Thymus (tissue), 11 donors: ENCODE results near the gene KCNAB1. TPM values are rescaled to one million over a fixed set of nuclear protein-coding genes. Genes with fewer than 3 reads are reported as not detected.

ENCODE experiments used
- DNase-seq, 9 donors: peaks; one replicate each; pipeline ENCODE4 v3.0.0-alpha.2; 2013; ENCODE audit warnings: low spot score in 9 of 9, low read depth in 6 of 9, missing footprints in 1 of 9
- H3K27ac ChIP-seq, 2 donors: one replicate each; pipeline ENCODE4 v1.5.1; 2013; ENCODE audit warnings: control low read depth in 1 of 2, low read depth in 1 of 2, low read length in 1 of 2, mild to moderate bottlenecking in 1 of 2, moderate library complexity in 1 of 2
- H3K27me3 ChIP-seq, 2 donors: one replicate each; pipeline ENCODE4 v1.5.1; 2013; ENCODE audit warnings: low read length in 1 of 2; ENCODE audit not compliant: control insufficient read depth in 2 of 2, insufficient read depth in 1 of 2
- H3K36me3 ChIP-seq, 2 donors: one replicate each; pipeline ENCODE4 v1.5.1; 2013; ENCODE audit warnings: low read length in 1 of 2, mild to moderate bottlenecking in 1 of 2, moderate library complexity in 1 of 2; ENCODE audit not compliant: control insufficient read depth in 2 of 2, insufficient read depth in 2 of 2
- H3K4me1 ChIP-seq, 2 donors: one replicate each; pipeline ENCODE4 v1.5.1; 2013; ENCODE audit warnings: low read length in 2 of 2; ENCODE audit not compliant: control insufficient read depth in 2 of 2, insufficient read depth in 2 of 2
- H3K4me3 ChIP-seq, 2 donors: one replicate each; pipeline ENCODE4 v1.5.1; 2013; ENCODE audit warnings: low read length in 2 of 2, control low read depth in 1 of 2, mild to moderate bottlenecking in 1 of 2
- H3K9me3 ChIP-seq, 2 donors: one replicate each; pipeline ENCODE4 v1.5.1; 2013; ENCODE audit warnings: low read length in 1 of 2, mild to moderate bottlenecking in 1 of 2; ENCODE audit not compliant: control insufficient read depth in 2 of 2, insufficient read depth in 1 of 2
- WGBS: extraction: QIAGEN DNeasy Blood & Tissue Kit; methylation state at CpG from one replicate; pipeline ENCODE4 v1.1.7; 2013; 5-methylcytosine and 5-hydroxymethylcytosine counted together
- polyA plus RNA-seq: library from polyadenylated mRNA; stranded (reverse); fragments of 200-250 nt; gene quantifications from one replicate; pipeline ENCODE4 v1.2.3, GENCODE V29; 2013
- total RNA-seq: library from RNA; stranded (reverse); fragments of 120-200 nt; gene quantifications from one replicate; pipeline ENCODE4 v1.2.4, GENCODE V29; 2013
- donor health status: healthy.

Gene KCNAB1
- total and polyA plus RNA-seq, 2 donors = 1.0 to 4.0 TPM

DNA sequence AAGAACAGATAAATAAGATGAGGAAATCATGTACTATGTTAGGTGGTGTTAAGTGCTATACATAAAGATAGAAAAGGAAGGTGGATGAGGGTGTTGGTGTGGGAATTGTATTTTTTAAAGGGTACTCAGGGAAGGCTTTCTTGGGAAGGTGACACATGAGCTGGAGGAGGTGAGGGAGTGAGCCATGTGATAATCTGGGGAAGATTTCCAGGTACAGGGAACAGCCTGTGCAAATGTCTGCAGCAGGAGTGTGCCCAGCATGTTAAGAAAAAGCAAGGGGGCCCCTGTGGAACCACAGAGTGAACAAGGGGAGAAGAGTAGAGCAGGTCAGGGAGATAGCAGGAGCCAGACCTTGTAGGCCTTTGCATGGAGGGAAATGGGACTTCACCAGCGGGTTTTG is 258.9 kb downstream of the KCNAB1 start:
- Histone ChIP-seq H3K4me3 (no peak overlapping the region), H3K36me3 (no peaks in the 10 kb centered on the region), H3K27ac (no peak overlapping the region), H3K4me1 (no peaks in the 10 kb centered on the region), H3K9me3 (no peaks in the 10 kb centered on the region), H3K27me3 (no peaks in the 10 kb centered on the region)
- 98% methylated on average over 1 of the region's 1 CpG for WGBS
- no peak for DNase-seq

- Histone ChIP-seq H3K27me3 (no peaks in the 10 kb centered on the region), H3K9me3 (no peaks in the 10 kb centered on the region), H3K36me3 (no peaks in the 10 kb centered on the region), H3K4me3 (no peak overlapping the region), H3K27ac (no peak overlapping the region), H3K4me1 (no peaks in the 10 kb centered on the region)
- 0% methylated on average over 1 of the region's 1 CpG for WGBS
- DNase-seq = no peak
Observed at GRCh38 chr3:156381253-156381652, 260.9 kb downstream of the KCNAB1 start.

DNA sequence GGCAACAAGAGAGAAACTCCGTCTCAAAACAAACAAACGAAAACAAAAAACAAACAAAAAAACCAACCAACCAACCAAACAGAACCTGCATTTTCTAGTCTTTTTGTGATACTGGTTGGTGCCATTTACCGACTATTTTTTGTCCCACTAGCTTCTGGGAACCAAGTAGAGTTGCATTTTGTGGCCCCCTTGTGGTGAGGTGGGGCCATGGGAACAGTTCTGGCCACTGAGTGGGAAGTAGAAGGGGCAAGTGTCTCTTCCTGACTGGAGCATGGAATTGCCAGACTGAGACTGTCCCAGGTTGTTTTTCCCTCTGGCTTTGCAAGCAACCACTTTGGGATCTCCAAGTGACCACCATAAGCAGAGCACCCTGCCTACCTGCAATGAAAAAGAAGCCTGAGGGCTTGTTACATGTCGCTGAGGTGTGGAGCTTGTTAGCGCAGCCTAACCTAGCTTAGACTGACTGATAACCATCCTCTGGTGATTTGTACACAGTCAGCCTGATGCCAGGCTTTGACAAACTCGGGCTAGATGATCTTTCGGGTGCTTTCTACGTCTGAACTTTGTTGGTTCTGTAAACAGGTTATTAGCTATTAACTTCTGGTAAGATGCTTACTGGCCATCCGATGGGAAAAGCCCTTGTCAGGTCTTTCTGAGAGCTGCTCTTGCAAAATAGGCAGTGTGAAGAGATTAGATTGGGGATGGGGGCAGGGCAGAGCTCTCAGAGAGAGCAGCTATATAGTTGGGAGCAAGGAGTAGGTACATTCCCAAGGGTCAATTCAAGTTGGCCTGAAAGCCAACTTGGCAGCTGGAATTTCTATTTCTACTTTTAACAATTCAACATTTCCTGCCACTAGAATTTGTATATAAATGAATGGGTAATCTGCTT is 262.3 kb downstream of the KCNAB1 start:
- H3K4me3 ChIP-seq = no peak overlapping the region
- H3K27me3 ChIP-seq = no peaks in the 10 kb centered on the region
- peak in 2 of 9 donors; percentile 16 to 23 for DNase-seq
- H3K4me1 ChIP-seq = no peaks in the 10 kb centered on the region
- no peaks in the 10 kb centered on the region for H3K36me3 ChIP-seq
- H3K27ac ChIP-seq = no peak overlapping the region
- WGBS = 97% methylated on average over 9 of the region's 9 CpGs
- no peaks in the 10 kb centered on the region for H3K9me3 ChIP-seq

DNA sequence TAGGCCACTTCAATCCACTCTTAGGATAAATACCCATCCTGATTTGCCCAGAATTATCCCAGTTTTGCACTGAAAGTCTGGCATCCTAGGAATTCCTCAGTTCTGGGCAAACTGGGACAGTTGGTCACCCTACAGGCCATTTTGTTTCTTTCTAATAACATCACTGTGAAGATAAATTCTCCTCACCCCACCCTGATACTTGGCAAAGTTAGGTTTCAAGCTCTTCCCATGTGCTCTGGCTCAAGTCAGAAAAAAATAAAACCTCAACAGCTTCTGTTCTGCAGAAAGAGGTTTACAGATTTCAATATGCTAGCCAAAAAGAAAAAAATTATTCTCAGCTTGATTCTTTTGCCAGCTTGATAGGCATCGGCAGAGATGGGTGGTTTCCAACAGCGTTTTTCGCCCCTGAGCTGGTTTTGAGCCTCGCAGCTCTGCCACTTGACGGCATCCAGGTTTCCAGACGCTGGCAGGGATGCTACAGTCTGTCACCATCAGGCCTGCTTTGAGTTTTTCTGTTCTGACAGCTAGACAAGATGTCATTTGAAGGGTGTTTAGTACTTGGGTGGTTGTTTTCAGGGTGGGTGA is 263.2 kb downstream of the KCNAB1 start:
- Histone ChIP-seq H3K9me3 (no peaks in the 10 kb centered on the region), H3K4me1 (peaks cover 0 to 4% of the 10 kb centered on the region in 2 donors), H3K27me3 (no peaks in the 10 kb centered on the region), H3K36me3 (no peaks in the 10 kb centered on the region), H3K27ac (no peak overlapping the region), H3K4me3 (no peak overlapping the region)
- WGBS = 93% methylated on average over 6 of the region's 6 CpGs
- no peak for DNase-seq

DNA sequence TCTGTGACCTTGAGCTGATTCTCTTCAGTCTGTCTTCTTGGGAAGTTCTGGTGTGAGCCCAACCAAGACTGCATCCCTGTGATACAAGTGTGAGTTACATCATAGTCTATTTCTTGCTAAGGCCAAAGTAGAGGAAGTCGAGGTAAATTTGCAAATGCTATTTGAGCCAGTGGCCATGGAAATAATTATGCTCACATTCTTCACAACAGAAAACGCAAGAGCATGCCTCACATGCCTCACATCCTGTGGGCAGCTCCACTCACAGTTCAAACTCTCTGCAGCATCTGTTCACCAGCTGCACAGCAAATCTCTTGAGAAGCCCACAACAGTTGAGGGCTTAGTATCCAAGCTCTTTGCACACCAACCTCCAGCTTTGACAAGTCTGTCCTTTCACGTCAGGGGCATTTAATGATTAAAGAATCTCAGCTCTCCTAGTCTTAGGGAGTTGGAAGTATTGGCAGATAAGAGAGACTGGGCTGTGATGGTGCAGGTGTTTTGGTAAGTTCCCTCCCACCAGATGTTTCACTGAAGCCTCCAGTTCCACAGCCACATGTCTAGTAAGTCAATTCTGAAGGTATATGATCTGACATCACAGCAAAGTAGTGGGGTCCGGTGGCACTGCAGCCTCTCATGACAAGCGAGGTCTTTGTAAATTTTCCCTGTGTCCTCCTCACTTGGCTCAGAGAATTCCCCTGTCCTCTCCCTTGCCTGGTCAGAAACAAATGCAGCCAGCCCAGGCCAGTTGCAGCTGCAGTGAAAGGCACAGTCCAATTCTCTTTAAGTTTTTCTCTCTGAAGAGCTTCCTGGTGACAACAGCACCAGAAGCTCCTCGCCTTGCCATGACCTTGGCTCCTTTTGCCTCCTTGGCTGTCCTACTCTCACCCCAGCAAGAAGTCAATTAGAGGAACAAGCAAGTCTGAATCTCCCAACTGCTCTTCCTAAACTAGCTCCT is 268.4 kb downstream of the KCNAB1 start:
- WGBS = 79% methylated on average over 6 of the region's 6 CpGs
- DNase-seq = peak in 4 of 9 donors; percentile 10 to 67 (median 18)
- no peaks in the 10 kb centered on the region for H3K36me3 ChIP-seq
- H3K4me3 ChIP-seq = no peak overlapping the region
- H3K27me3 ChIP-seq = no peaks in the 10 kb centered on the region
- H3K4me1 ChIP-seq = peaks cover 0 to 12% of the 10 kb centered on the region in 2 donors
- no peak overlapping the region for H3K27ac ChIP-seq
- no peaks in the 10 kb centered on the region for H3K9me3 ChIP-seq

GRCh38 chr3:156389449-156389950 is 269.1 kb downstream of the KCNAB1 start:
- no peak overlapping the region for H3K27ac ChIP-seq
- 96% methylated on average over 3 of the region's 3 CpGs for WGBS
- DNase-seq = no peak
- H3K27me3 ChIP-seq = no peaks in the 10 kb centered on the region
- H3K36me3 ChIP-seq = no peaks in the 10 kb centered on the region
- H3K4me3 ChIP-seq = no peak overlapping the region
- peaks cover 0 to 12% of the 10 kb centered on the region in 2 donors for H3K4me1 ChIP-seq
- H3K9me3 ChIP-seq = no peaks in the 10 kb centered on the region

- no peaks in the 10 kb centered on the region for H3K27me3 ChIP-seq
- no peaks in the 10 kb centered on the region for H3K36me3 ChIP-seq
- no peaks in the 10 kb centered on the region for H3K9me3 ChIP-seq
- WGBS = 97% methylated on average over 4 of the region's 4 CpGs
- DNase-seq = no peak
- no peak overlapping the region for H3K27ac ChIP-seq
- no peak overlapping the region for H3K4me3 ChIP-seq
- H3K4me1 ChIP-seq = peaks cover 0 to 12% of the 10 kb centered on the region in 2 donors
Observed at GRCh38 chr3:156390846-156391245, 270.5 kb downstream of the KCNAB1 start.

DNA sequence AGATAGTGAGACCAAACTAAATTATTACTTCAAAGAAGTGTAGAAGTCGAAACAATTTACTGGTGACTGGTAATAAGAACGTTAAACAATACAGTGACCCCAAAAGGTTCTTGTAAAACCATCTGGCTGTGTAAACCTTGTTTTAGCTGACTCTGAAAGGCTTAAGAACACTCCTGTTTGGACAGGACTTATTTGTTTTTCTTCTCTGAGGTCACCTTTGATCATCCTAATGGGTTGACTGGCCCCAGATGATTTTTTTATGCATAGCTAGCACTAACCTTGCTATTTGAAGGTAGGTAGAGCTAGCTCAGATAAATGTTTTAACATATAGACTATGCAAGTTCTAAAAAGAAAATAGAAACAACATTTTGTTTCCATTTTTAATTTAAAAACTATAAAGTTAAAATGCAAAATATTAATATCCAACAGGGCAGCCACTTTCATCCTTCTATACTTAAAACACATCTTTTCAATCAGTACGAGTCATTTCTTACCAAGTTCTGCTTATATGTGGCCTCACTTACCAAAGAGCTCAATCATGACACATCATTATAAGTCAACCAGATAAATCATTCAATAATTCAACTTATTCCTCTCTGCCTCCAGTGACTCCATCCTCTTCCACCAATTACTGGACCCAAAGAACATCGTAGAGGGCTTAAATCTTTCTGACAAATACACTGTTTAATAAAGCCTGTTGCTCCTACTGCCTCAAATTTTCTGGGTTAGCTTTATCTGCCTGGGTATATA is 275.8 kb downstream of the KCNAB1 start:
- no peak overlapping the region for H3K4me3 ChIP-seq
- H3K27me3 ChIP-seq = no peaks in the 10 kb centered on the region
- H3K9me3 ChIP-seq = no peaks in the 10 kb centered on the region
- no peak overlapping the region for H3K27ac ChIP-seq
- no peaks in the 10 kb centered on the region for H3K4me1 ChIP-seq
- H3K36me3 ChIP-seq = no peaks in the 10 kb centered on the region
- no peak for DNase-seq
- 93% methylated on average over 4 of the region's 4 CpGs for WGBS
